GM12878 (cell line): Measurements from ENCODE around the gene SLC2A8. TPM values are rescaled to one million over a fixed set of nuclear protein-coding genes. Genes with fewer than 3 reads are reported as not detected.

Source experiments
- polyA plus RNA-seq, 11 experiments: library from polyadenylated mRNA; depleted of rRNA in 4 of 11; unstranded in 6 of 11; stranded (reverse) in 5 of 11; fragments of >200 nt; fragmentation: Nextera tagmentation in 4 of 11; fragmentation: Illumina TruSeq in 1 of 11; extraction: Ambion mirVana in 4 of 11; extraction: Trizol in 1 of 11; gene quantifications; 1 replicate in 1 of 11; 2 replicates in 10 of 11; pipeline versions ENCODE4 v1.2.1 to v1.2.3, GENCODE V29; 2011 to 2016; ENCODE audit warnings: inconsistent platforms in 2 of 11, missing spikeins in 2 of 11, low read depth in 1 of 11
- total RNA-seq, 4 experiments: library from RNA; depleted of rRNA in 3 of 4; stranded (reverse); fragments of >200 nt in 3 of 4; fragmentation: Illumina TruSeq in 1 of 4; extraction: Trizol in 1 of 4; gene quantifications; 2 replicates each; pipeline versions ENCODE4 v1.2.1 to v1.2.3, GENCODE V29; 2013 to 2021
- TF ChIP-seq, protein P1 (sequence below): fragments of 450-650 bp; IDR thresholded peaks from 2 replicates; pipeline ENCODE4 v1.6.1; 2017; ENCODE audit warnings: mild to moderate bottlenecking, moderate library complexity
- TF ChIP-seq, protein P2 (sequence below): fragments of 450-650 bp; IDR thresholded peaks from 2 replicates; pipeline ENCODE4 v1.6.1; 2018; ENCODE audit warnings: mild to moderate bottlenecking, low read depth, moderate library complexity; ENCODE audit not compliant: partially characterized antibody

SLC2A8 gene
- total and polyA plus RNA-seq, 10 of the 15 experiments (the other 5 are each of a cell fraction or from before 2014, with no cell fraction given) = 0.31 to 22.7 (median 10.0) TPM

DNA sequence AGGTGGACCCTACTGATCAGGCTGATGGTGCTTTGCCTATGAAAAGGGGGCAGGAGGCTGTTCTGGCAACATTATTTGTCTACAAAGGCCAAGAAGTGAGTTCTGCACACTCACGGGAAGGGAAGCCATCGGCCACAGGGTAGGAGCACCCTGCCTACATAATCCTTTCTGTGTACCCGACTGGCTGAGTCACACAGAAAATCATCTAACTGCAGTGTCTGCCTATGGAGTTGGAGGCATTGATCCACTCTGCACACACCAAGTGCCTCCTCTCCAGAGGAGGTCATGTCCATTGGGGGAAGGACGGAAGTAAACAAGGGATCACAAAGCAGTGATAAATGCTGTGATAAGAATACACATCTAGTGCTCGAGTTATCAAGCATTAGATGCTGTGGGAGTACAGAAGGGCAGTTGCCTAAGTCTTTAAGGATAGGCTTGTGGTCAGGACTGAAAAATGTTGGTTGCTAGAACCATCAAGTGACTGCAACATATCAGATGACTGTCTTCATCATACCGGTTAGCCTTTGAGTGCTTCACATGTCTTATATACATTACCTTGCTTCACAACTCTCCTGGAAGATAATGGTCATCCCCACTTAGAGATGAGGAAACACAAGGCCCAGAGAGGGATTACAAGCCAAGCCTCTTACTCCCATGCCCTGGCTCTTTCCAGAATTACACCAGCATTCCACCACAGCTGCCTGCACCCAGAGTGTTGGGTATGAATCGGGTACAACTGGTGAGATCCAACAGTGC is 1.3 kb upstream of the SLC2A8 start (continued):
- TF ChIP-seq, protein P1, sequence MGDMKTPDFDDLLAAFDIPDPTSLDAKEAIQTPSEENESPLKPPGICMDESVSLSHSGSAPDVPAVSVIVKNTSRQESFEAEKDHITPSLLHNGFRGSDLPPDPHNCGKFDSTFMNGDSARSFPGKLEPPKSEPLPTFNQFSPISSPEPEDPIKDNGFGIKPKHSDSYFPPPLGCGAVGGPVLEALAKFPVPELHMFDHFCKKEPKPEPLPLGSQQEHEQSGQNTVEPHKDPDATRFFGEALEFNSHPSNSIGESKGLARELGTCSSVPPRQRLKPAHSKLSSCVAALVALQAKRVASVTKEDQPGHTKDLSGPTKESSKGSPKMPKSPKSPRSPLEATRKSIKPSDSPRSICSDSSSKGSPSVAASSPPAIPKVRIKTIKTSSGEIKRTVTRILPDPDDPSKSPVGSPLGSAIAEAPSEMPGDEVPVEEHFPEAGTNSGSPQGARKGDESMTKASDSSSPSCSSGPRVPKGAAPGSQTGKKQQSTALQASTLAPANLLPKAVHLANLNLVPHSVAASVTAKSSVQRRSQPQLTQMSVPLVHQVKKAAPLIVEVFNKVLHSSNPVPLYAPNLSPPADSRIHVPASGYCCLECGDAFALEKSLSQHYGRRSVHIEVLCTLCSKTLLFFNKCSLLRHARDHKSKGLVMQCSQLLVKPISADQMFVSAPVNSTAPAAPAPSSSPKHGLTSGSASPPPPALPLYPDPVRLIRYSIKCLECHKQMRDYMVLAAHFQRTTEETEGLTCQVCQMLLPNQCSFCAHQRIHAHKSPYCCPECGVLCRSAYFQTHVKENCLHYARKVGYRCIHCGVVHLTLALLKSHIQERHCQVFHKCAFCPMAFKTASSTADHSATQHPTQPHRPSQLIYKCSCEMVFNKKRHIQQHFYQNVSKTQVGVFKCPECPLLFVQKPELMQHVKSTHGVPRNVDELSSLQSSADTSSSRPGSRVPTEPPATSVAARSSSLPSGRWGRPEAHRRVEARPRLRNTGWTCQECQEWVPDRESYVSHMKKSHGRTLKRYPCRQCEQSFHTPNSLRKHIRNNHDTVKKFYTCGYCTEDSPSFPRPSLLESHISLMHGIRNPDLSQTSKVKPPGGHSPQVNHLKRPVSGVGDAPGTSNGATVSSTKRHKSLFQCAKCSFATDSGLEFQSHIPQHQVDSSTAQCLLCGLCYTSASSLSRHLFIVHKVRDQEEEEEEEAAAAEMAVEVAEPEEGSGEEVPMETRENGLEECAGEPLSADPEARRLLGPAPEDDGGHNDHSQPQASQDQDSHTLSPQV = no peak
- TF ChIP-seq, protein P2, sequence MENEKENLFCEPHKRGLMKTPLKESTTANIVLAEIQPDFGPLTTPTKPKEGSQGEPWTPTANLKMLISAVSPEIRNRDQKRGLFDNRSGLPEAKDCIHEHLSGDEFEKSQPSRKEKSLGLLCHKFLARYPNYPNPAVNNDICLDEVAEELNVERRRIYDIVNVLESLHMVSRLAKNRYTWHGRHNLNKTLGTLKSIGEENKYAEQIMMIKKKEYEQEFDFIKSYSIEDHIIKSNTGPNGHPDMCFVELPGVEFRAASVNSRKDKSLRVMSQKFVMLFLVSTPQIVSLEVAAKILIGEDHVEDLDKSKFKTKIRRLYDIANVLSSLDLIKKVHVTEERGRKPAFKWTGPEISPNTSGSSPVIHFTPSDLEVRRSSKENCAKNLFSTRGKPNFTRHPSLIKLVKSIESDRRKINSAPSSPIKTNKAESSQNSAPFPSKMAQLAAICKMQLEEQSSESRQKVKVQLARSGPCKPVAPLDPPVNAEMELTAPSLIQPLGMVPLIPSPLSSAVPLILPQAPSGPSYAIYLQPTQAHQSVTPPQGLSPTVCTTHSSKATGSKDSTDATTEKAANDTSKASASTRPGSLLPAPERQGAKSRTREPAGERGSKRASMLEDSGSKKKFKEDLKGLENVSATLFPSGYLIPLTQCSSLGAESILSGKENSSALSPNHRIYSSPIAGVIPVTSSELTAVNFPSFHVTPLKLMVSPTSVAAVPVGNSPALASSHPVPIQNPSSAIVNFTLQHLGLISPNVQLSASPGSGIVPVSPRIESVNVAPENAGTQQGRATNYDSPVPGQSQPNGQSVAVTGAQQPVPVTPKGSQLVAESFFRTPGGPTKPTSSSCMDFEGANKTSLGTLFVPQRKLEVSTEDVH = no peak
